ENCODE data around the gene NPAS4. TPM values are rescaled to one million over a fixed set of nuclear protein-coding genes. Genes with fewer than 3 reads are reported as not detected.

NPAS4 gene
- not detected in 5 replicates for total RNA-seq (2022; extraction: Qiagen RNA extraction; ENCODE audit: low read depth)

DNA sequence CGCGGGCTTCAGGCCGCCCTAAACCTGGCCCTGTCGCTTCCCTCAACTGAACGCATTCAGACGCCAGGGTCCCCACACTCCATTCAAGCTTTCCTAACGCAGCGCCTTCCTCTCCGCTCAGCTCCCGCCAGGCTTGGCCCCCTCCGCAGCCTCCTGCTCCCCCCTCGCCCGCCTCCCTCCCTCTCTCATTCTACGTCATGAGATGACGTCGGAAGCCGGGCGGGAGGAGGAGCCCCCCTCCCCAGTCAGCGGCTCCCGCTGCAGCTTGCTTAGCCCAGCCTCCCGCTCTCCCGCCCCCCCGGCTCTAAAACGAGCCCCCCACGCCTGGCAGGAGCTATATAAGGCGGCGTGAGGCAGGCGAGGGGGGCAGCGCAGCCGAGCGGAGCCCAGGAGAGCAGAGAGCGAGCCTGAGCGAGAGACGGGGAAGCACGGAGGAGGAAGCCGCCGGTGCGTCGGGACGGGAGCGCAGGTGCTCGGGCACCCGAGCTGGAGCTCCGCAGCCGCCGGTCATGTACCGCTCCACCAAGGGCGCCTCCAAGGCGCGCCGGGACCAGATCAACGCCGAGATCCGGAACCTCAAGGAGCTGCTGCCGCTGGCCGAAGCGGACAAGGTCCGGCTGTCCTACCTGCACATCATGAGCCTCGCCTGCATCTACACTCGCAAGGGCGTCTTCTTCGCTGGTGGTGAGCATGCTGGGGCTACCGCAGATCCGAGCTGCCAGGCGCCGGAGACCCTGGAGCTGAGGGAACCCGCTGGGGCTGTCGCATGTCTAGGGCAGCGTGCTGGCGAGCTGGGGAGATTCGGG is at the start of gene NPAS4:
TSS of gene NPAS4 (plus strand) at position 365 of the 806 bp plus-strand sequence. CDS start at position 510, 145 bp downstream.

DNA sequence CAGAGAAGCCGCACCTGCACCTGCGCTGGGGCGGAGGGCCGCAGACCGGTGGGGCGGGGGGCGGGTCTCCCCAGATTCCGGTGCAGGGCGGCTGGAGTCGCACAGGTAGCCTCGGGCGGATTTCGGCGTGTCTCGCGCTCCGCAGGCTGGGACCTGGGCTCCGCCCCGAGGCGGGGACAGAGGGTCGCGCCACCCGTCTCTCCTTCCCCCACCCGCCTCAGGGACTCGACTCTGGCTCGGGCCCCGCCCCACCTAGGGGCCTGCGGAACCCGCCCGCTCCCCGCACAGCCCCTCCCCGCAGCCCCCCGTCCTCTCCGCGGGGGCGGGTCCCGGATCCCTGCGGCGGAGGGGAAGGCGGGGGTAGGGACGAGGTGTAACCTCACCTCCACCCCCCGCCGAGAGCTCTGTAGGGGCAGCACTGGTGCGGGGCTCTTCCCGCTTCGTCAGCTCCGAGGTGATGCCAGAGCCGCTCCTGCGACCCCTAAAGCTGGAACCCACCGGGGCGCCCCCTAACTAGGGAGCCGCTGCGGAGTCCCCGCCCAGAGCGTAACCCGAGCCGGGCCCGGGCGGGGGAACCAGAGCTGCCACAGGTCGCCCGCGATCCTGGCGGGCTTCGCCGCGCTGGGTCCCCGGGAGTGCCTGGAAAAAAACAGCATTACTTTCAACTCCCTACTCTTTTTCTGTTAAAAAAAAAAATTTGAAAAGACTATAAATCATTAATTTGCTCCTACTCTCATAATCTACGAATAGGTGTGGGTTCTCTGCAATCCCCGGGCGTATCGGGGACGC is 49.0 kb upstream of the NPAS4 start, which contains the start of gene SLC29A2:
TSS of gene SLC29A2 (minus strand) at position 134 of the 789 bp plus-strand sequence. CDS start 169 bp downstream, outside the sequence.

DNA sequence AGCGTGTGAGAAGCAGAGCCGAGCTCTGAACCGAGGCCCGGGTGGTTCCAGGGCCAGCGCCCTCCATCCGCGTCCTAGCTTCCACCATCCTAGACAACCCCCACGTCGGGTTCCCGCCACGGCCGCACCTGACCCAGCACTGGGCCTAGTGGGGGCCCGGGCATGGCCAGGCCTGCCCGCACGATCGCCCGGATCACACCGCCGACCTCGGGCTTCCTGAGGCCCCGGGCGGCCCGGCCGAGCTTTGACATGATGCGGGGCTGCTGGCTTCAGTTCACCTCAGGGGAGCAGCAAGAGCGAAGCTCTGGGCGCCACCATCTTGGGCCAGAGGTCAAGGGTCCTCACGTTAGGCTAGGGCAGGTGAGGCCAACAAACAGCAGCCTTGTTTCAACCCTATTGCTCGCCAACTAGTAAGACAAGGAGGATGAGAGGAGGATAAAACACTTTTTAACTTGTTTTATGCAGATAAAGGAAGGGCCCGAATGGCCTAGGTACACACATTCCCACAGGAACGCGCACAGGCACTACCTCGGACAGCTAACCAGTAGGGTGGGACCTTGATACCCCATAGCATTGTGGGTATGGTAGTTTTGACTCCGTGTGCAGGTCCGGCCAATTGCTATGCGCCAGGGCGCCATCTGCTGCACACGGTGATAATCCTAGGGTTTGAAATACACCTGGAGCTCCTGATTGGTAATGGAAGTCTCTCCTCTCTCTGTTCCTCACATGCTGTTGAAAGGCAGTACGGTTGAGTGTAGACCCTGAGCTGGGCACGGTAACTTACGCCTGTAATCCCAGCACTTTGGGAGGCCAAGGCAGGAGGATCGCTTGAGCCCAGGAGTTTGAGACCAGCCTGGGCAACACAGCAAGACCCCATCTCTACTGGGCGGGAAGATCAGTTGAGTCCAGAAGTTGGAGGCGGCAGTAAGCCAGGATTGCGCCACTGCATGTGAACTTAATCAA is 17.9 kb downstream of the NPAS4 start, which contains the start of gene MRPL11:
TSS of gene MRPL11 (minus strand) at position 345 of the 963 bp plus-strand sequence. CDS start at position 251, 94 bp downstream.

DNA sequence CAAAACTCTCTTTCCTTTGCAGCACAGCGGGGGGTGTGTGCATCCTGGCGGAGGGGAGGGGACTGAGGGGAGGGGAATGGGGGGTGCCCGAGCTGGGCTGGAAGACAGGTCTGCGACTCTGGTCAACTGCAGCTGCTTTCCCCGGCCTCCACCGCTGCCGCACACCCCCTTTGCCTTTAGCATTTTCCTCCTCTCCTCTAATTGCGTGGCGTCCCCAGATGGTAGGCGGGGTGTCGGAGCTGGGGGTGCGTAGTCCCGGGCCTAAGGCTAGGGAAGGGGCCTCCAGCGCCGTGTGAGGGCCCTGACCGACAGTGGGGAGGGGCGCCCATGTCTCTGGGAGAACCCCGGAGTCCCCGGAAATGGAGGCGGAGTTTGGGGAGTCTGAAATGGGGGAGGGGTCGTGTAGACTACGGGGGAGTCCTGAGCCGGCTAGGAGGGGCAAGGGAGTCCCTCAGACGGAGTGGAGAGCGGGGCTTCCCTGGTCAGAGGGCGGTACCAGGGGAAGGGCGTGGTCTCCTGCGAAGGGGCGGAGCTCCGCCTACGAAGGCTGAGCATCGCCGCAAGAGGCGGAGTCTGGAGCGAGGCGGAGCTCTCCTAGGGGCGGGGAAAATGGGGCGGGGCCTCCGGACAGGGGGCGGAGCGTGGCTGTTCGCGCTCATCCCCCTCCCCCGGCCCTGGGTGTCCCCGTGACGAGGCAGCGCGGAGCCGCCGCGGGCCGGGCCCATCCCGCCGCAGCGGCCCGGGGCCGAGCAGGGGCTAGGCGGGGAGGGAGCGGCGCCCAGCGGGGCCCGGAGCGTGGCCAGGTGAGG is 45.6 kb downstream of the NPAS4 start, which contains the start of gene PELI3:
TSS of gene PELI3 (plus strand) at position 681 of the 809 bp plus-strand sequence. CDS start 1,224 bp downstream, outside the sequence.

Other genes starting within 250 kb of the NPAS4 start
- 34.8 to 48.3 TPM (median 43.1 TPM) in 5 replicates for gene KLC2, start 163.3 kb upstream of the NPAS4 start, total RNA-seq (2022; extraction: Qiagen RNA extraction; ENCODE audit: low read depth)
- 132 to 155 TPM (median 139 TPM) in 5 replicates for gene RAB1B, start 152.4 kb upstream of the NPAS4 start, total RNA-seq (2022; extraction: Qiagen RNA extraction; ENCODE audit: low read depth)
- 1.1 to 2.6 TPM (median 2.2 TPM) in 5 replicates for gene CNIH2, start 142.9 kb upstream of the NPAS4 start, total RNA-seq (2022; extraction: Qiagen RNA extraction; ENCODE audit: low read depth)
- 100 to 122 TPM (median 111 TPM) in 5 replicates for gene YIF1A, start 131.9 kb upstream of the NPAS4 start, total RNA-seq (2022; extraction: Qiagen RNA extraction; ENCODE audit: low read depth)
- 2.0 to 3.5 TPM (median 3.2 TPM) in 5 replicates for gene TMEM151A, start 129.1 kb upstream of the NPAS4 start, total RNA-seq (2022; extraction: Qiagen RNA extraction; ENCODE audit: low read depth)
- not detected in 5 replicates for gene CD248, start 104.0 kb upstream of the NPAS4 start, total RNA-seq (2022; extraction: Qiagen RNA extraction; ENCODE audit: low read depth)
- gene RIN1, start 84.6 kb upstream of the NPAS4 start, total RNA-seq (2022; extraction: Qiagen RNA extraction; ENCODE audit: low read depth), result 33.9 to 45.2 TPM (median 38.2 TPM) in 5 replicates
- 81.4 to 99.0 TPM (median 87.3 TPM) in 5 replicates for gene BRMS1, start 75.9 kb upstream of the NPAS4 start, total RNA-seq (2022; extraction: Qiagen RNA extraction; ENCODE audit: low read depth)
- gene B4GAT1, start 73.4 kb upstream of the NPAS4 start, total RNA-seq (2022; extraction: Qiagen RNA extraction; ENCODE audit: low read depth), result 14.6 to 19.9 TPM (median 18.2 TPM) in 5 replicates
- 3.4 to 5.7 TPM (median 4.1 TPM) in 5 replicates for gene SLC29A2, start 49.3 kb upstream of the NPAS4 start, total RNA-seq (2022; extraction: Qiagen RNA extraction; ENCODE audit: low read depth)
- 87.4 to 117 TPM (median 111 TPM) in 5 replicates for gene MRPL11, start 17.8 kb downstream of the NPAS4 start, total RNA-seq (2022; extraction: Qiagen RNA extraction; ENCODE audit: low read depth)
- gene PELI3, start 45.9 kb downstream of the NPAS4 start, total RNA-seq (2022; extraction: Qiagen RNA extraction; ENCODE audit: low read depth), result 5.0 to 6.4 TPM (median 5.0 TPM) in 5 replicates
- gene DPP3, start 59.4 kb downstream of the NPAS4 start, total RNA-seq (2022; extraction: Qiagen RNA extraction; ENCODE audit: low read depth), result 54.9 to 77.2 TPM (median 56.6 TPM) in 5 replicates
- 8.7 to 11.2 TPM (median 10.4 TPM) in 5 replicates for gene BBS1, start 89.6 kb downstream of the NPAS4 start, total RNA-seq (2022; extraction: Qiagen RNA extraction; ENCODE audit: low read depth)
- 7.8 to 13.8 TPM (median 12.9 TPM) in 5 replicates for gene ZDHHC24, start 125.0 kb downstream of the NPAS4 start, total RNA-seq (2022; extraction: Qiagen RNA extraction; ENCODE audit: low read depth)
- gene ACTN3, start 125.9 kb downstream of the NPAS4 start, total RNA-seq (2022; extraction: Qiagen RNA extraction; ENCODE audit: low read depth), result 0.02 to 0.08 TPM (median 0.05 TPM) in 3 of 5 replicates, not detected in the others
- 32.4 to 36.0 TPM (median 34.3 TPM) in 5 replicates for gene CTSF, start 147.6 kb downstream of the NPAS4 start, total RNA-seq (2022; extraction: Qiagen RNA extraction; ENCODE audit: low read depth)
- gene CCDC87, start 172.0 kb downstream of the NPAS4 start, total RNA-seq (2022; extraction: Qiagen RNA extraction; ENCODE audit: low read depth), result 0.53 to 0.74 TPM (median 0.64 TPM) in 5 replicates
- gene CCS, start 172.2 kb downstream of the NPAS4 start, total RNA-seq (2022; extraction: Qiagen RNA extraction; ENCODE audit: low read depth), result 25.0 to 29.3 TPM (median 25.7 TPM) in 5 replicates
- gene RBM14, start 195.6 kb downstream of the NPAS4 start, total RNA-seq (2022; extraction: Qiagen RNA extraction; ENCODE audit: low read depth), result 66.4 to 87.4 TPM (median 70.9 TPM) in 5 replicates
- gene RBM4, start 217.7 kb downstream of the NPAS4 start, total RNA-seq (2022; extraction: Qiagen RNA extraction; ENCODE audit: low read depth), result 133 to 153 TPM (median 138 TPM) in 5 replicates